ENCODE data around the gene PCDHA6. TPM values are rescaled to one million over a fixed set of nuclear protein-coding genes. Genes with fewer than 3 reads are reported as not detected.

PCDHA6 gene
- total RNA-seq, 1 experiment from 2014 or later, result not detected

DNA sequence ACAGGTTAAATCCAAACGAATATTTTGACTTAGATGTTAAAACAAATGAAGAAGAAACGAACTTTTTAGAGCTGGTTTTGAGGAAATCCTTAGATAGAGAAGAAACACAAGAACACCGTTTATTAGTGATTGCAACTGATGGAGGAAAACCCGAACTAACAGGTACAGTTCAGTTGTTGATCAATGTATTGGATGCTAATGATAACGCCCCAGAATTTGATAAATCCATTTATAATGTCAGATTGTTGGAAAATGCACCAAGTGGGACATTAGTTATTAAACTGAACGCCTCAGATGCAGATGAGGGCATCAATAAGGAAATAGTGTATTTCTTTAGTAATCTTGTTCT lies 5.5 kb upstream of the PCDHA6 start:
- Histone ChIP-seq H3K4me3 (replicated peaks in 1 of 2; ENCODE audit: low read depth in 1 of 2, low read length in 2 of 2) (no peak overlapping the region), H2AFZ (ENCODE audit: low read depth, low read length, poor library complexity, severe bottlenecking) (no peak overlapping the region), H3K4me1 (ENCODE audit: control insufficient read depth in 1 of 2, insufficient read depth in 2 of 2, low read length in 2 of 2) (no peaks in the 10 kb centered on the region), H3K4me2 (ENCODE audit: low read length) (no peak overlapping the region), H3K27me3 (ENCODE audit: insufficient read depth, low read length) (no peaks in the 10 kb centered on the region), H3K79me2 (ENCODE audit: insufficient read depth, low read length) (no peaks in the 10 kb centered on the region), H4K20me1 (ENCODE audit: insufficient read depth) (no peaks in the 10 kb centered on the region), H3K27ac (ENCODE audit: low read depth, low read length) (no peak overlapping the region), H3K9me2 (ENCODE audit: insufficient read depth) (no peaks in the 10 kb centered on the region; the same call in 1 of the 2 replicates), H3K36me3 (ENCODE audit: control insufficient read depth in 1 of 2, insufficient read depth in 2 of 2, low read length in 2 of 2) (no peaks in the 10 kb centered on the region; a peak in 1 of 4 replicates), H3K9ac (ENCODE audit: low read length) (no peak overlapping the region), H3K9me3 (ENCODE audit: control insufficient read depth in 1 of 2, insufficient read depth in 1 of 2, low read depth in 1 of 2, low read length in 2 of 2) (no peaks in the 10 kb centered on the region)
- DNase-seq (ENCODE audit: low read depth, low spot score), result no peak
- ChIA-PET POLR2A (no interaction called here), RAD21 (ENCODE audit: low non-redundant PET in 1 of 2, low total read pairs in 2 of 2, uncharacterized antibody in 2 of 2, unreplicated experiment in 2 of 2) (no interaction called here), CTCF (no interaction called here)
- TF ChIP-seq EZH2 (IDR thresholded peaks at IDR 0.05) (no peak), CEBPB (IDR thresholded peaks at IDR 0.05; ENCODE audit: low read depth) (no peak), RAD21 (IDR thresholded peaks at IDR 0.05; ENCODE audit: low read depth) (no peak), ELF1 (IDR thresholded peaks at IDR 0.05; ENCODE audit: borderline replicate concordance, low read depth) (no peak), JUND (IDR thresholded peaks at IDR 0.05) (no peak), SRF (IDR thresholded peaks at IDR 0.05; ENCODE audit: low read depth) (no peak), FOSL1 (IDR thresholded peaks at IDR 0.05; ENCODE audit: low read depth) (no peak), EGR1 (IDR thresholded peaks at IDR 0.05; ENCODE audit: low read depth) (no peak), ZNF274 (IDR thresholded peaks at IDR 0.05; ENCODE audit: low read depth, low read length) (no peak), YY1 (IDR thresholded peaks at IDR 0.05; ENCODE audit: extremely low read depth, insufficient replicate concordance, low read depth, low read length) (no peak), POLR2AphosphoS5 (IDR thresholded peaks at IDR 0.05; ENCODE audit: low read depth, low read length) (no peak), CBX3 (IDR thresholded peaks at IDR 0.05; ENCODE audit: low read depth) (no peak), ZFX (IDR thresholded peaks at IDR 0.05) (no peak), SIN3A (IDR thresholded peaks at IDR 0.05; ENCODE audit: low read depth) (no peak), POLR2A (IDR thresholded peaks at IDR 0.05; ENCODE audit: borderline replicate concordance, extremely low read depth, insufficient read depth, insufficient read length) (no peak)
- TF ChIP-seq, protein P1, sequence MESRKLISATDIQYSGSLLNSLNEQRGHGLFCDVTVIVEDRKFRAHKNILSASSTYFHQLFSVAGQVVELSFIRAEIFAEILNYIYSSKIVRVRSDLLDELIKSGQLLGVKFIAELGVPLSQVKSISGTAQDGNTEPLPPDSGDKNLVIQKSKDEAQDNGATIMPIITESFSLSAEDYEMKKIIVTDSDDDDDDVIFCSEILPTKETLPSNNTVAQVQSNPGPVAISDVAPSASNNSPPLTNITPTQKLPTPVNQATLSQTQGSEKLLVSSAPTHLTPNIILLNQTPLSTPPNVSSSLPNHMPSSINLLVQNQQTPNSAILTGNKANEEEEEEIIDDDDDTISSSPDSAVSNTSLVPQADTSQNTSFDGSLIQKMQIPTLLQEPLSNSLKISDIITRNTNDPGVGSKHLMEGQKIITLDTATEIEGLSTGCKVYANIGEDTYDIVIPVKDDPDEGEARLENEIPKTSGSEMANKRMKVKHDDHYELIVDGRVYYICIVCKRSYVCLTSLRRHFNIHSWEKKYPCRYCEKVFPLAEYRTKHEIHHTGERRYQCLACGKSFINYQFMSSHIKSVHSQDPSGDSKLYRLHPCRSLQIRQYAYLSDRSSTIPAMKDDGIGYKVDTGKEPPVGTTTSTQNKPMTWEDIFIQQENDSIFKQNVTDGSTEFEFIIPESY (IDR thresholded peaks at IDR 0.05; ENCODE audit: extremely low read depth, insufficient replicate concordance, low read length), result no peak
- TF ChIP-seq, protein P2, sequence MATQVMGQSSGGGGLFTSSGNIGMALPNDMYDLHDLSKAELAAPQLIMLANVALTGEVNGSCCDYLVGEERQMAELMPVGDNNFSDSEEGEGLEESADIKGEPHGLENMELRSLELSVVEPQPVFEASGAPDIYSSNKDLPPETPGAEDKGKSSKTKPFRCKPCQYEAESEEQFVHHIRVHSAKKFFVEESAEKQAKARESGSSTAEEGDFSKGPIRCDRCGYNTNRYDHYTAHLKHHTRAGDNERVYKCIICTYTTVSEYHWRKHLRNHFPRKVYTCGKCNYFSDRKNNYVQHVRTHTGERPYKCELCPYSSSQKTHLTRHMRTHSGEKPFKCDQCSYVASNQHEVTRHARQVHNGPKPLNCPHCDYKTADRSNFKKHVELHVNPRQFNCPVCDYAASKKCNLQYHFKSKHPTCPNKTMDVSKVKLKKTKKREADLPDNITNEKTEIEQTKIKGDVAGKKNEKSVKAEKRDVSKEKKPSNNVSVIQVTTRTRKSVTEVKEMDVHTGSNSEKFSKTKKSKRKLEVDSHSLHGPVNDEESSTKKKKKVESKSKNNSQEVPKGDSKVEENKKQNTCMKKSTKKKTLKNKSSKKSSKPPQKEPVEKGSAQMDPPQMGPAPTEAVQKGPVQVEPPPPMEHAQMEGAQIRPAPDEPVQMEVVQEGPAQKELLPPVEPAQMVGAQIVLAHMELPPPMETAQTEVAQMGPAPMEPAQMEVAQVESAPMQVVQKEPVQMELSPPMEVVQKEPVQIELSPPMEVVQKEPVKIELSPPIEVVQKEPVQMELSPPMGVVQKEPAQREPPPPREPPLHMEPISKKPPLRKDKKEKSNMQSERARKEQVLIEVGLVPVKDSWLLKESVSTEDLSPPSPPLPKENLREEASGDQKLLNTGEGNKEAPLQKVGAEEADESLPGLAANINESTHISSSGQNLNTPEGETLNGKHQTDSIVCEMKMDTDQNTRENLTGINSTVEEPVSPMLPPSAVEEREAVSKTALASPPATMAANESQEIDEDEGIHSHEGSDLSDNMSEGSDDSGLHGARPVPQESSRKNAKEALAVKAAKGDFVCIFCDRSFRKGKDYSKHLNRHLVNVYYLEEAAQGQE (IDR thresholded peaks at IDR 0.05; ENCODE audit: low read depth), result no peak
- TF ChIP-seq, protein P3, sequence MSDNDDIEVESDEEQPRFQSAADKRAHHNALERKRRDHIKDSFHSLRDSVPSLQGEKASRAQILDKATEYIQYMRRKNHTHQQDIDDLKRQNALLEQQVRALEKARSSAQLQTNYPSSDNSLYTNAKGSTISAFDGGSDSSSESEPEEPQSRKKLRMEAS (IDR thresholded peaks at IDR 0.05), result no peak
- TF ChIP-seq, protein P4, sequence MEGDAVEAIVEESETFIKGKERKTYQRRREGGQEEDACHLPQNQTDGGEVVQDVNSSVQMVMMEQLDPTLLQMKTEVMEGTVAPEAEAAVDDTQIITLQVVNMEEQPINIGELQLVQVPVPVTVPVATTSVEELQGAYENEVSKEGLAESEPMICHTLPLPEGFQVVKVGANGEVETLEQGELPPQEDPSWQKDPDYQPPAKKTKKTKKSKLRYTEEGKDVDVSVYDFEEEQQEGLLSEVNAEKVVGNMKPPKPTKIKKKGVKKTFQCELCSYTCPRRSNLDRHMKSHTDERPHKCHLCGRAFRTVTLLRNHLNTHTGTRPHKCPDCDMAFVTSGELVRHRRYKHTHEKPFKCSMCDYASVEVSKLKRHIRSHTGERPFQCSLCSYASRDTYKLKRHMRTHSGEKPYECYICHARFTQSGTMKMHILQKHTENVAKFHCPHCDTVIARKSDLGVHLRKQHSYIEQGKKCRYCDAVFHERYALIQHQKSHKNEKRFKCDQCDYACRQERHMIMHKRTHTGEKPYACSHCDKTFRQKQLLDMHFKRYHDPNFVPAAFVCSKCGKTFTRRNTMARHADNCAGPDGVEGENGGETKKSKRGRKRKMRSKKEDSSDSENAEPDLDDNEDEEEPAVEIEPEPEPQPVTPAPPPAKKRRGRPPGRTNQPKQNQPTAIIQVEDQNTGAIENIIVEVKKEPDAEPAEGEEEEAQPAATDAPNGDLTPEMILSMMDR (IDR thresholded peaks at IDR 0.05 in 2 of 3, conservative IDR thresholded peaks at IDR 0.05 in 1 of 3; ENCODE audit: borderline replicate concordance in 1 of 3, insufficient read depth in 1 of 3, low read depth in 2 of 3, low read length in 2 of 3), result no peak
- no TSS peak for BruUV-seq (replicated peaks)
- intact Hi-C loops (cut with micrococcal nuclease), result no loop called here
- no peak for ATAC-seq
